Measurements from ENCODE around the gene ACP5. TPM values are rescaled to one million over a fixed set of nuclear protein-coding genes. Genes with fewer than 3 reads are reported as not detected.

Gene ACP5
- total RNA-seq, 1 experiment from 2014 or later: not detected

DNA sequence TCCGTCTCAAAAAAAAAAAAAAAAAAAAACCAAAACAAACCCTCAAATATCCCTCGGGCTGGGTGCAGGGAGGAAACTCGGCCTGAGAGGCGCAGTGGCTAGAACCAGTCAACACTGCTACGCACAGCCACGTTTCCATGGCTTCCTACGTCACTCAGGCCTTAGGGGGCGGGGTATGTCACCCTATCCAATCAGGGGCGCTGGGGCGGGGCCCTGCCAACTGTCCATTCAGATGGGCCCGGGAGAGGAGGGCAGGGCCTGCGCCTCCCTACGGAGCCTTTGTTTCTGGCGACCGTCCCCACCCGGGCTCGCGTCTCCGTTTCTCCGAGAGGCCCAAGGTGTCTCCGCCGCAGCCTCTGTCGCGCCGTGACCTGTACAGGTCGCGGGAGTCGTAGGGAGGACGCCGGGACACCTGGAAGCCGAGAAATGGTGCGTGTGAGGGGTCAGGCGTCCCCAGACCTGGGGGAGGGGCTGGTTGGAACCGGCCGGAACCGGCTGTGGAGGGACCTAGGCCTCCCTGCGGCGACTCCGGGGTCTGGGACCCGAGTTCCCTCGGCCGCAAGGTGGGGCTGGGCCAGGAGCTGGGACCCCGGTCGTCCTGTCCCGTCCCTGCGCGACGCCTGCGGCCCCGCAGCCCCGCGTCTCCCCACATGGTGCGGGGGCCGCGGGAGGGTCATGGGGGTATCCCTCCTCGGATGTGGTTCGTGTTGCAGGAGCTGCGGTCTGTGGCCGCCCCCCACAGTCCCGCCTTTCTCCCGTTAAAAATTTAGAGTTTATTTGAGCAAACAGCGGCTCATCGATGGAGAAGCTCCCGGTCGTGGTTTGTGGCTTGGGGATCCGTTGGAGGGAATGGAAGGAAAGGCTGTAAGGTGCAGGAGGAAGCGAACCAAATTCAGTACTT lies 20.0 kb upstream of the ACP5 start, which contains the start of gene ZNF627:
ZNF627 (plus strand) TSS at position 282 of the 901 bp plus-strand sequence; CDS start at position 427, 145 bp downstream.
- ChIA-PET CTCF (interaction anchor here (0.5 to 0.6 kb wide), 2 partner anchors 842 to 887 kb away, joined by 3 to 4 read pairs; partner anchors contain the start of gene ZNF709), POLR2A (ENCODE audit: unreplicated experiment) (interaction anchor here (0.5 kb wide), 1 partner anchor 565 kb away, joined by 3 read pairs; the partner anchor contains the start of gene ZNF136)
- peak within 1 kb of the TSS; percentile 29 for H3K27ac ChIP-seq (ENCODE audit: low read length)
- peak; percentile 99 for DNase-seq
- peaks cover 6% of the 10 kb centered on the region for H3K4me1 ChIP-seq (ENCODE audit: insufficient read depth, low read length)
- H3K36me3 ChIP-seq (ENCODE audit: low read depth, low read length): no peaks in the 10 kb centered on the region
- H3K4me2 ChIP-seq (ENCODE audit: low read length): peak within 1 kb of the TSS; percentile 79
- peak; percentile 99 for ATAC-seq
- no peaks in the 10 kb centered on the region for H3K27me3 ChIP-seq (ENCODE audit: low read length)
- intact Hi-C loops (cut with micrococcal nuclease): loop anchor here (1.0 kb wide), 1 partner anchor 43 kb away; no protein-coding TSS in a partner anchor
- peaks cover 49% of the 10 kb centered on the region for H3K79me2 ChIP-seq (ENCODE audit: low read length)
- H3K9ac ChIP-seq (ENCODE audit: low read length): peak within 1 kb of the TSS; percentile 88
- H3F3A ChIP-seq (ENCODE audit: low read length, unreplicated experiment): no peaks in the 10 kb centered on the region
- H3K9me2 ChIP-seq (replicated peaks; ENCODE audit: low read length): no peaks in the 10 kb centered on the region
- H3K9me3 ChIP-seq (ENCODE audit: low read length): no peaks in the 10 kb centered on the region
- peak within 1 kb of the TSS; percentile 79 for H3K4me3 ChIP-seq (ENCODE audit: low read length)
- H2AFZ ChIP-seq (ENCODE audit: low read length): peak within 1 kb of the TSS; percentile 68
- peaks cover 9% of the 10 kb centered on the region; the same call in 1 of the 2 replicates for H4K20me1 ChIP-seq (ENCODE audit: low read length)
- BruUV-seq (replicated peaks): no TSS peak
- TF ChIP-seq, protein P1, sequence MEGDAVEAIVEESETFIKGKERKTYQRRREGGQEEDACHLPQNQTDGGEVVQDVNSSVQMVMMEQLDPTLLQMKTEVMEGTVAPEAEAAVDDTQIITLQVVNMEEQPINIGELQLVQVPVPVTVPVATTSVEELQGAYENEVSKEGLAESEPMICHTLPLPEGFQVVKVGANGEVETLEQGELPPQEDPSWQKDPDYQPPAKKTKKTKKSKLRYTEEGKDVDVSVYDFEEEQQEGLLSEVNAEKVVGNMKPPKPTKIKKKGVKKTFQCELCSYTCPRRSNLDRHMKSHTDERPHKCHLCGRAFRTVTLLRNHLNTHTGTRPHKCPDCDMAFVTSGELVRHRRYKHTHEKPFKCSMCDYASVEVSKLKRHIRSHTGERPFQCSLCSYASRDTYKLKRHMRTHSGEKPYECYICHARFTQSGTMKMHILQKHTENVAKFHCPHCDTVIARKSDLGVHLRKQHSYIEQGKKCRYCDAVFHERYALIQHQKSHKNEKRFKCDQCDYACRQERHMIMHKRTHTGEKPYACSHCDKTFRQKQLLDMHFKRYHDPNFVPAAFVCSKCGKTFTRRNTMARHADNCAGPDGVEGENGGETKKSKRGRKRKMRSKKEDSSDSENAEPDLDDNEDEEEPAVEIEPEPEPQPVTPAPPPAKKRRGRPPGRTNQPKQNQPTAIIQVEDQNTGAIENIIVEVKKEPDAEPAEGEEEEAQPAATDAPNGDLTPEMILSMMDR (conservative IDR thresholded peaks at IDR 0.05; ENCODE audit: low read depth, low read length): no peak
- TF ChIP-seq EZH2 (IDR thresholded peaks at IDR 0.05; ENCODE audit: low read length, unreplicated experiment): no peak
- no peak for TF ChIP-seq EZH2phosphoT487 (IDR thresholded peaks at IDR 0.05; ENCODE audit: borderline replicate concordance, low read length)

DNA sequence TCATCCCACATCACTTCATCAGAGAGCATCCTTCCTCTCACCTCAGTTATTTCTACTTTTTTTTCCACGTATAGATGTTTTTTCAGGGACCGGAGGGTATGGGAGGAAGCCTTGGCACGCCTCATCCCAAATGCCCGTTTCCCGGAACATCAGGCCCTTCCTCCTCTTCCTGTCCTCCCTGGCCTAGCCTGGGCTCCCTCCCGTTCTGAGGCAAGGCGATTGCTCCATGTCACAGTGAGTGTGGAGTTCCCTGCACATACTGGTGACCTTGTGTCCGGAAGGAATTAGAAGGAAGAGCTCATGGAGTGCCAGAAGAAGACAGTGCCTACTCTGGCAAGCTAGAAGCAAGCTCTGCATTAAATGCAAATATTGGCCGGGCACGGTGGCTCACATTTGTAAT lies 18.7 kb upstream of the ACP5 start:
- no peak overlapping the region for H3K4me2 ChIP-seq (ENCODE audit: low read length)
- H3K9me3 ChIP-seq (ENCODE audit: low read length): no peaks in the 10 kb centered on the region
- H2AFZ ChIP-seq (ENCODE audit: low read length): no peak overlapping the region
- peaks cover 38% of the 10 kb centered on the region for H3K79me2 ChIP-seq (ENCODE audit: low read length)
- no peaks in the 10 kb centered on the region for H3K9me2 ChIP-seq (replicated peaks; ENCODE audit: low read length)
- H3K4me1 ChIP-seq (ENCODE audit: insufficient read depth, low read length): peaks cover 6% of the 10 kb centered on the region
- intact Hi-C loops (cut with micrococcal nuclease): no loop called here
- TF ChIP-seq EZH2phosphoT487 (IDR thresholded peaks at IDR 0.05; ENCODE audit: borderline replicate concordance, low read length) (no peak), EZH2 (IDR thresholded peaks at IDR 0.05; ENCODE audit: low read length, unreplicated experiment) (no peak)
- TF ChIP-seq, protein P1 (conservative IDR thresholded peaks at IDR 0.05; ENCODE audit: low read depth, low read length): no peak
- ATAC-seq: no peak
- H3F3A ChIP-seq (ENCODE audit: low read length, unreplicated experiment): no peaks in the 10 kb centered on the region
- H4K20me1 ChIP-seq (ENCODE audit: low read length): peaks cover 9% of the 10 kb centered on the region; the same call in 1 of the 2 replicates
- no peaks in the 10 kb centered on the region for H3K36me3 ChIP-seq (ENCODE audit: low read depth, low read length)
- no peak overlapping the region for H3K9ac ChIP-seq (ENCODE audit: low read length)
- ChIA-PET POLR2A (ENCODE audit: unreplicated experiment) (no interaction called here), CTCF (no interaction called here)
- no peak overlapping the region for H3K4me3 ChIP-seq (ENCODE audit: low read length)
- H3K27me3 ChIP-seq (ENCODE audit: low read length): no peaks in the 10 kb centered on the region
- DNase-seq: no peak
- no TSS peak for BruUV-seq (replicated peaks)
- no peak overlapping the region for H3K27ac ChIP-seq (ENCODE audit: low read length)

Measured in PC-3 (cell line).